Heart left ventricle (tissue), 16 donors: ENCODE data around the gene SPSB1. TPM values are rescaled to one million over a fixed set of nuclear protein-coding genes. Genes with fewer than 3 reads are reported as not detected.

Source experiments
- ATAC-seq, 4 donors: fragments of 200-7000 bp; cut with Tn5 transposase; one replicate each; pipeline ENCODE4 v1.9.1; 2020 to 2022; ENCODE audit warnings: moderate library complexity in 4 of 4, mild to moderate bottlenecking in 3 of 4, moderate number of reproducible peaks in 1 of 4
- DNase-seq, 5 donors: peaks; one replicate each; pipeline ENCODE4 v3.0.0-alpha.2; 2020
- H3K27ac ChIP-seq, 12 donors: fragments of 200-600 bp; sonication (generic) in 4 of 12; one replicate each; pipeline versions ENCODE4 v1.5.0 to v1.8.0; 2016 to 2022; ENCODE audit warnings: mild to moderate bottlenecking in 2 of 12
- H3K27me3 ChIP-seq, 9 donors: fragments of 200-600 bp; sonication (generic) in 2 of 9; one replicate each; pipeline versions ENCODE4 v1.5.1 to v1.8.0; 2016 to 2022; ENCODE audit warnings: mild to moderate bottlenecking in 3 of 9
- H3K36me3 ChIP-seq, 9 donors: fragments of 200-600 bp; sonication (generic) in 2 of 9; one replicate each; pipeline versions ENCODE4 v1.5.0 to v1.8.0; 2018 to 2022; ENCODE audit warnings: mild to moderate bottlenecking in 2 of 9
- H3K4me1 ChIP-seq, 12 donors: fragments of 200-600 bp; sonication (generic) in 4 of 12; one replicate each; pipeline versions ENCODE4 v1.5.0 to v1.8.0; 2016 to 2022; ENCODE audit warnings: mild to moderate bottlenecking in 3 of 12
- H3K4me3 ChIP-seq, 12 donors: fragments of 200-600 bp; sonication (generic) in 4 of 12; one replicate each; pipeline versions ENCODE4 v1.5.0 to v1.8.0; 2017 to 2022; ENCODE audit warnings: mild to moderate bottlenecking in 9 of 12, moderate library complexity in 4 of 12
- H3K9me3 ChIP-seq, 12 donors: fragments of 200-600 bp; sonication (generic) in 4 of 12; one replicate each; pipeline versions ENCODE4 v1.5.0 to v1.8.0; 2016 to 2022; ENCODE audit warnings: mild to moderate bottlenecking in 1 of 12
- CTCF ChIP-seq, 12 donors: fragments of 200-600 bp; sonication (generic) in 4 of 12; IDR thresholded peaks; one replicate each; pipeline versions ENCODE4 v1.5.0 to v1.8.0; 2018 to 2022; ENCODE audit warnings: antibody characterized with exemption in 12 of 12, mild to moderate bottlenecking in 5 of 12
- POLR2A ChIP-seq, 2 donors: fragments of 450-650 bp; IDR thresholded peaks; one replicate each; pipeline ENCODE4 v1.6.1; 2017; ENCODE audit warnings: antibody characterized with exemption in 2 of 2, mild to moderate bottlenecking in 2 of 2, moderate library complexity in 2 of 2
- WGBS, 4 donors: extraction: QIAGEN DNeasy Blood & Tissue Kit in 2 of 4; methylation state at CpG; one replicate each; pipeline versions ENCODE4 v1.1.5 to v1.1.7; 2013 to 2018; 5-methylcytosine and 5-hydroxymethylcytosine counted together
- intact Hi-C, 10 donors: fragments of 100-400 bp; cut with DNase I; formaldehyde crosslinking; loops; one replicate each; pipeline versions ENCODE4 v1.11.1 to v1.14.2; 2022
- polyA plus RNA-seq, 2 donors: library from polyadenylated mRNA; stranded (reverse); fragments of 200-250 nt; gene quantifications; one replicate each; pipeline ENCODE4 v1.2.3, GENCODE V29; 2013
- total RNA-seq, 9 donors: library from RNA; depleted of rRNA in 2 of 9; stranded (reverse); fragments of >200 nt in 2 of 9; fragmentation: NEBNext Ultra II Directional in 3 of 9; extraction: Animal tissue kit (Norgen Biotek cat#: 25700) in 3 of 9; gene quantifications; one replicate each; pipeline versions ENCODE4 v1.1.0 to v1.2.4, GENCODE V29; 2016 to 2023
- donor health status: ischemic (EF 13 %, LVEDD 7.1; RV severe dilation, severe dysfunction).
- donor health status: healthy with polysubstance abuse.
- donor health status: DM: no; HTN: yes; CAD: no.
- donor health status: DM: no; HTN: no; CAD: no.
- donor health status: ischemic (EF 25% LVEDD 6.9; RV normal size, moderate dysfunction).
- donor health status: ischemic (EF 25% LVEDD 5.7; RV mildly dilated, moderate dysfunction).
- donor health status: healthy.
- donor health status: DM: yes; HTN: yes; CAD: no.
- donor health status: ischemic (EF 35%, LVEDD 5.7; RV mildly dilated, moderate dysfunction).
- donor health status: nonischemic (EF 11% LVEDD 7.7; RV severe dilation, severe dysfunction).
- donor health status: DM: yes; HTN: yes; CAD: no.
- donor health status: PGD.
- donor health status: ischemic (EF 29% LVEDD 5.4; RV normal size, mild dysfunction).
- donor health status: nonischemic (EF 23%, LVEDD 6.1; RV moderate dilation, normal function).

Gene SPSB1
- total and polyA plus RNA-seq, 11 donors: 7.0 to 27.2 (median 9.2) TPM

- H3K9me3 ChIP-seq: no peaks in the 10 kb centered on the region
- peak overlapping the region in 11 of 12 donors; percentile 47 to 84 (median 66) for H3K27ac ChIP-seq
- H3K36me3 ChIP-seq: no peaks in the 10 kb centered on the region
- peak; percentile 51 to 79 (median 74) for ATAC-seq
- no peaks in the 10 kb centered on the region for H3K27me3 ChIP-seq
- intact Hi-C loops: loop anchor here in 2 of 10 donors (5.0 to 10.0 kb wide), 3 partner anchors 70 to 85 kb away; partner anchors contain the start of gene SPSB1 (in 1 of the 2)
- DNase-seq: peak in 2 of 5 donors; percentile 57 to 77
- WGBS, 4 donors: 38 to 59% (median 53%) methylated on average over 11 to 17 of the region's 17 CpGs
- H3K4me1 ChIP-seq: peaks cover 0 to 44% (median 19%) of the 10 kb centered on the region in 12 donors
- H3K4me3 ChIP-seq: no peak overlapping the region
- TF ChIP-seq POLR2A (IDR thresholded peaks at IDR 0.05): no peak
- TF ChIP-seq CTCF (IDR thresholded peaks at IDR 0.05): no peak
Measured at GRCh38 chr1:9376886-9377333, 84.2 kb downstream of the SPSB1 start.

- TF ChIP-seq POLR2A (IDR thresholded peaks at IDR 0.05) (no peak), CTCF (IDR thresholded peaks at IDR 0.05) (no peak)
- 95 to 99% (median 98%) methylated on average over 4 of the region's 4 CpGs for whole genome bisulfite sequencing, 4 donors
- Histone ChIP-seq H3K27me3 (no peaks in the 10 kb centered on the region), H3K27ac (no peak overlapping the region), H3K4me1 (peaks cover 0 to 36% (median 15%) of the 10 kb centered on the region in 12 donors), H3K9me3 (no peaks in the 10 kb centered on the region), H3K36me3 (no peaks in the 10 kb centered on the region), H3K4me3 (no peak overlapping the region)
- DNase-seq (no peak), ATAC-seq (no peak)
- intact Hi-C loops: loop anchor here in 2 of 10 donors (5.0 to 10.0 kb wide), 3 partner anchors 72 to 86 kb away; partner anchors contain the start of gene SPSB1 (in 1 of the 2)
Measured at GRCh38 chr1:9378801-9379200, 86.1 kb downstream of the SPSB1 start.

- Histone ChIP-seq H3K27ac (no peak overlapping the region), H3K36me3 (no peaks in the 10 kb centered on the region), H3K27me3 (no peaks in the 10 kb centered on the region), H3K4me3 (no peak overlapping the region), H3K9me3 (no peaks in the 10 kb centered on the region), H3K4me1 (peaks cover 0 to 43% (median 25%) of the 10 kb centered on the region in 12 donors)
- DNase-seq: no peak
- TF ChIP-seq POLR2A (IDR thresholded peaks at IDR 0.05) (no peak), CTCF (IDR thresholded peaks at IDR 0.05) (no peak)
- WGBS, 4 donors: 89 to 96% (median 91%) methylated on average over 6 of the region's 6 CpGs
- intact Hi-C loops: loop anchor here in 4 of 10 donors (5.0 to 10.0 kb wide), 2 partner anchors 64 to 88 kb away; partner anchors contain the start of gene SPSB1 (in 2 of the 4)
- no peak for ATAC-seq
Measured at GRCh38 chr1:9380711-9381110, 88.0 kb downstream of the SPSB1 start.

- no peak overlapping the region for H3K27ac ChIP-seq
- H3K4me3 ChIP-seq: no peak overlapping the region
- peaks cover 0 to 28% (median 11%) of the 10 kb centered on the region in 12 donors for H3K4me1 ChIP-seq
- ATAC-seq (no peak), DNase-seq (no peak)
- intact Hi-C loops: loop anchor here in 4 of 10 donors (5.0 to 10.0 kb wide), 2 partner anchors 62 to 91 kb away; partner anchors contain the start of gene SPSB1 (in 2 of the 4)
- H3K27me3 ChIP-seq: no peaks in the 10 kb centered on the region
- TF ChIP-seq CTCF (IDR thresholded peaks at IDR 0.05) (no peak), POLR2A (IDR thresholded peaks at IDR 0.05) (no peak)
- 70 to 79% (median 76%) methylated on average over 19 to 20 of the region's 20 CpGs for WGBS, 4 donors
- no peaks in the 10 kb centered on the region for H3K36me3 ChIP-seq
- no peaks in the 10 kb centered on the region for H3K9me3 ChIP-seq
Measured at GRCh38 chr1:9382643-9383491, 90.2 kb downstream of the SPSB1 start.
